Measurements from ENCODE around the gene CHAC1.

The CHAC1 gene

GRCh38 chr15:40943764-40944365 is 9.4 kb upstream of the CHAC1 start:
- H3K4me3 ChIP-seq (ENCODE audit: low read depth, low read length) = no peak overlapping the region
- no peak for TF ChIP-seq CTCF (IDR thresholded peaks at IDR 0.05; ENCODE audit: borderline replicate concordance, insufficient read depth, low read depth, low read length)

GRCh38 chr15:40944510-40945296 is 8.6 kb upstream of the CHAC1 start:
- no peak overlapping the region for H3K4me3 ChIP-seq (ENCODE audit: low read depth, low read length)
- TF ChIP-seq CTCF (IDR thresholded peaks at IDR 0.05; ENCODE audit: borderline replicate concordance, insufficient read depth, low read depth, low read length) = no peak

- H3K4me3 ChIP-seq (ENCODE audit: low read depth, low read length) = no peak overlapping the region
- TF ChIP-seq CTCF (IDR thresholded peaks at IDR 0.05; ENCODE audit: borderline replicate concordance, insufficient read depth, low read depth, low read length) = no peak
These were observed 4.4 kb upstream of the CHAC1 start for GRCh38 chr15:40948706-40949473.

GRCh38 chr15:40949756-40950207 is 3.5 kb upstream of the CHAC1 start:
- H3K4me3 ChIP-seq (ENCODE audit: low read depth, low read length) = no peak overlapping the region
- no peak for TF ChIP-seq CTCF (IDR thresholded peaks at IDR 0.05; ENCODE audit: borderline replicate concordance, insufficient read depth, low read depth, low read length)

- no peak overlapping the region for H3K4me3 ChIP-seq (ENCODE audit: low read depth, low read length)
- TF ChIP-seq CTCF (IDR thresholded peaks at IDR 0.05; ENCODE audit: borderline replicate concordance, insufficient read depth, low read depth, low read length) = no peak
These were observed 1.5 kb upstream of the CHAC1 start for GRCh38 chr15:40951764-40952163.

GRCh38 chr15:40952301-40952900 is 870 bp upstream of the CHAC1 start:
- peak overlapping the region; percentile 62 for H3K4me3 ChIP-seq (ENCODE audit: low read depth, low read length)
- no peak for TF ChIP-seq CTCF (IDR thresholded peaks at IDR 0.05; ENCODE audit: borderline replicate concordance, insufficient read depth, low read depth, low read length)

Data from GM12875 (cell line).